ENCODE data around the gene LAMC3. TPM values are rescaled to one million over a fixed set of nuclear protein-coding genes. Genes with fewer than 3 reads are reported as not detected.

Gene LAMC3
- total RNA-seq, 1 donor from 2014 or later: 0.05 TPM

DNA sequence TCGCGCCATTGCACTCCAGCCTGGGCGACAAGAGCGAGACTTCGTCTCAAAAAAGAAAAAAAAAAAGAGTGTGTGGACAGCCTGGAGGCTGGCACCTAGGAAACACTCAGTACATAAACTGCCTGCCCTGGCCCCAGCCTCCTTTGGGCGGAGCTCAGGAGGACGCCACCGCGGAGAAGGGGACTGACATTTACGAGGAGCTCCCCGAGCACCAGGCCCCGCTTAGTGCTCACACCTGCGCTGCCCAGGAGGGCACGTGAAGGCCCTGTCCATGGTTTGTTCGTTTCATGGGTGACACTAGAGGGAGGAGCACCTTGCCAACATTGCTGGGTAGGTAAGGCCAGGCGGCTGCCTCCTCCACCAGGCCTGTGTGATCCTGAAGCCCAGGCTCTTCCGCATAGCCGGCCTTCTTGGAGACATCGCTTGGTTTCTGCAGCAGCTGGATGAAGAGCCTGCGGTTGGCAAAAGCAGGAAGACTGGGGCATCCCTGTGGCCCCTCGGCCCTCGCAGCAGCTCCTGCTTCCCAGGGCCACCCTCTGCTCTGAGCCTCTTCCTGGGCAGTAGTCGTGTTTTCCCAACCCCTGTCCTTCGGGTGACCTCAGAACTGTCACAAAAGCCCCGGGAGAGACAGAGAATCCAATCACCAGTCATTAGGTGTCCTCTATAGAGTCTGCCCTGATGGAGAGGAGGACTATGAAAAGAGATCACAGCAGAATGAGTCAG lies 26.2 kb upstream of the LAMC3 start:
- peaks cover 2% of the 10 kb centered on the region for H3K27me3 Mint-ChIP-seq (ENCODE audit: insufficient read depth)
- H3K4me3 Mint-ChIP-seq: no peak overlapping the region
- H3K27ac Mint-ChIP-seq: no peak overlapping the region
- intact Hi-C loops (cut with micrococcal nuclease): no loop called here
- H3K4me1 Mint-ChIP-seq (ENCODE audit: low read depth): no peaks in the 10 kb centered on the region
- no peak for DNase-seq (ENCODE audit: low spot score)
- no peaks in the 10 kb centered on the region for H3K36me3 Mint-ChIP-seq (ENCODE audit: low read depth)
- H3K9me3 Mint-ChIP-seq: no peaks in the 10 kb centered on the region

DNA sequence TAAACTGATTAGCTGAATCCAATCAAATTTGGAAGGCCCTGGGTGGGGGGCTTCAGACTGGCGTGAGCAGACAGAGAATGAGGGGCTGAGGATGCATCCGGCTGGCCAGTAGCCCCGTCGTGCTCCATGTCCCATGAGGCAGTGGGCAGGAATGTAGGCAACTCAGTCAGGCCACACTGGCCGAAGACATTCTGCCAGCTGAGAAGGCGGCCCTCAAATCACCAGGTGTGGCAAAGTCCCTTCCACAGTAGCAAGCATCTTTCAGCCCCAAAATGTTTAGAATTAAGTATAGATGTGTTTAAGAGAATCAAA lies 25.7 kb upstream of the LAMC3 start:
- no peak overlapping the region for H3K27ac Mint-ChIP-seq
- no peaks in the 10 kb centered on the region for H3K4me1 Mint-ChIP-seq (ENCODE audit: low read depth)
- intact Hi-C loops (cut with micrococcal nuclease): no loop called here

DNA sequence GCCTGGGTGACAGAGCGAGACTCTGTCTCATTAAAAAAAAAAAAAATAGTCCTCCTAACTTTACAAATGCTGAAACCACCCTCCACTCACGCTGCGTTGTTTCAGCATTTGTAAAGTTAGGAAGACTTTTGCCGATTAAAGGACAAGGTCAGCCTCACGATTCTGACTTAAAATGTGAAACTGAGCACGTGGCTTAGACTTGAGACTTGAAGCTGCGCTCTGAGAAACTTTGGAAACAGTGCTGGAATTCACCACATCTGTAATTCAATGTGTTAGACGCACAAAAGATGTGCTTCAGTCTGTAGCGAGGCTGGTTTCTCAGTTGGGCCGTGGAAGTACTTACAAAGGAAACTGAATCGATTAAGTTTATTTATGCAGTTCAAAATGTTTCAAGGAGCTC lies 25.0 kb upstream of the LAMC3 start:
- Mint-ChIP-seq H3K4me3 (no peak overlapping the region), H3K27me3 (ENCODE audit: insufficient read depth) (peaks cover 2% of the 10 kb centered on the region)
- intact Hi-C loops (cut with micrococcal nuclease): no loop called here

More for the DNA sequence above, 25.7 kb upstream of the LAMC3 start:
- Mint-ChIP-seq H3K27me3 (ENCODE audit: insufficient read depth) (peaks cover 2% of the 10 kb centered on the region), H3K4me3 (no peak overlapping the region), H3K36me3 (ENCODE audit: low read depth) (no peaks in the 10 kb centered on the region), H3K9me3 (no peaks in the 10 kb centered on the region)
- DNase-seq (ENCODE audit: low spot score): no peak

DNA sequence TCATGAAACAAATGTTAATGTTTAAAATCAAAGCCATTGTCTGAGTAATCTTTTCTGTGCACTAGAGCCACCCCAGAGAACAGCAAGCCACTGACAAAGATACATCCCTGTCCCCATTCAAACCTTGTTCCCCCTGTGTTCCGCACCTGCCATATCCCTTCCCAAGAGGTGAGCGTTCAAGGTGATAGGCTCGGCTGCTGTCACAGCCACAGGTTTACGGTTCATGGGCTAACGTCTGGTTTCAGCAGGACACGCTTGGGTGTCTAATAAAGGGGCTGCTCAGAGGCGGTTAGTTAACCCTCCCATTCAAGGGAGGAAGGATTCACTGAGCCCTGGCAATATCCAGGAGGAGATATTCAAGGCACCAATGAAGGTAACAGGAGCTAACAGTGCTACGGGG lies 24.5 kb upstream of the LAMC3 start:
- intact Hi-C loops (cut with micrococcal nuclease): no loop called here
- no peak for DNase-seq (ENCODE audit: low spot score)
- Mint-ChIP-seq H3K9me3 (no peaks in the 10 kb centered on the region), H3K4me1 (ENCODE audit: low read depth) (no peaks in the 10 kb centered on the region), H3K27ac (no peak overlapping the region), H3K36me3 (ENCODE audit: low read depth) (no peaks in the 10 kb centered on the region), H3K27me3 (ENCODE audit: insufficient read depth) (peaks cover 2% of the 10 kb centered on the region), H3K4me3 (no peak overlapping the region)

More for the DNA sequence above, 25.0 kb upstream of the LAMC3 start:
- DNase-seq (ENCODE audit: low spot score): no peak
- Mint-ChIP-seq H3K36me3 (ENCODE audit: low read depth) (no peaks in the 10 kb centered on the region), H3K4me1 (ENCODE audit: low read depth) (no peaks in the 10 kb centered on the region), H3K27ac (no peak overlapping the region), H3K9me3 (no peaks in the 10 kb centered on the region)

DNA sequence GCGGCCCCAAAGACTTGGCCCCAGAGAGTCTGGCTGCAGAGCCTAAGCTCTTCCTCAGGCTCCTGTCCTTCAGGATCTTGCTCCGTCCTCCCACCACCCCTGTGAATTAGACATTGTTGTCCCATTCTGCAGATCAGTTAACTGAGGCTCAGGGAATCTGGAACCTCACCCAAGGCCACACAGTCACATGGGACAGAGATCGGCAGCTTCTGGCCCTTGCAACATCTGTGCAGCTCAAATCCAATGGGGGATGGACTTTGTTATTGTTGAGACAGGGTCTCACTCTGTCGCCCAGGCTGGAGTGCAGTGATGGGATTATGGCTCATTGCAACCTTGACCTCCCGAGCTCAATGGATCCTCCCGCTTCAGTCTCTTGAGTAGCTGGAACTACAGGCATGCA lies 23.9 kb upstream of the LAMC3 start:
- Mint-ChIP-seq H3K4me1 (ENCODE audit: low read depth) (no peaks in the 10 kb centered on the region), H3K27ac (no peak overlapping the region), H3K27me3 (ENCODE audit: insufficient read depth) (peaks cover 2% of the 10 kb centered on the region), H3K4me3 (no peak overlapping the region), H3K36me3 (ENCODE audit: low read depth) (no peaks in the 10 kb centered on the region), H3K9me3 (no peaks in the 10 kb centered on the region)
- intact Hi-C loops (cut with micrococcal nuclease): no loop called here
- no peak for DNase-seq (ENCODE audit: low spot score)

DNA sequence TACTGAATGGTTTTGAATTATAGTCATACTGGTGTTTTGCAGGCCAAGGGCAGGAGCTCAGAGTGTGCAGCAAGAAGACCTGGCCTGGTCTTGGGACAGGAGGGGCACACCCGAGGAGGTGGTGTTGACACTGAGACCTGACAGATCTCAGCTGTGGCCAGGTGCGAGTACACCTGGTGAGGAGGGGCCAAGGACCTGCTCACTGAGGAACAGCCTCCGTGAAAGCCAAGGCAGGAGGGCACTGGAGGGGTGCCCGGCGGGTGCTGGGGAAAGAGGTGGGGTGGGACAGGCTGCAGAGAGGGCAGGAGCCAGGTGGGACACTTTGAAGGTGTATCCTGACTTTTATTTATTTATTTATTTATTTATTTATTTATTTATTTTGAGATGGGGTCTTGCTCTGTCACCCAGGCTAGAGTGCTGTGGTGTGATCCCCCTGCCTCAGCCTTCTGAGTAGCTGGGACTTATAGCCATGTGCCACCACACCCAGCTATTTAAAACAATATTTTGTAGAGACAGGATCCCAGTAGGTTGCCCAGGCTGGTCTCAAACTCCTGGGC lies 23.3 kb upstream of the LAMC3 start:
- Mint-ChIP-seq H3K36me3 (ENCODE audit: low read depth) (no peaks in the 10 kb centered on the region), H3K4me1 (ENCODE audit: low read depth) (no peaks in the 10 kb centered on the region), H3K9me3 (no peaks in the 10 kb centered on the region), H3K27ac (no peak overlapping the region), H3K4me3 (no peak overlapping the region), H3K27me3 (ENCODE audit: insufficient read depth) (peaks cover 2% of the 10 kb centered on the region)
- no peak for DNase-seq (ENCODE audit: low spot score)
- intact Hi-C loops (cut with micrococcal nuclease): no loop called here

DNA sequence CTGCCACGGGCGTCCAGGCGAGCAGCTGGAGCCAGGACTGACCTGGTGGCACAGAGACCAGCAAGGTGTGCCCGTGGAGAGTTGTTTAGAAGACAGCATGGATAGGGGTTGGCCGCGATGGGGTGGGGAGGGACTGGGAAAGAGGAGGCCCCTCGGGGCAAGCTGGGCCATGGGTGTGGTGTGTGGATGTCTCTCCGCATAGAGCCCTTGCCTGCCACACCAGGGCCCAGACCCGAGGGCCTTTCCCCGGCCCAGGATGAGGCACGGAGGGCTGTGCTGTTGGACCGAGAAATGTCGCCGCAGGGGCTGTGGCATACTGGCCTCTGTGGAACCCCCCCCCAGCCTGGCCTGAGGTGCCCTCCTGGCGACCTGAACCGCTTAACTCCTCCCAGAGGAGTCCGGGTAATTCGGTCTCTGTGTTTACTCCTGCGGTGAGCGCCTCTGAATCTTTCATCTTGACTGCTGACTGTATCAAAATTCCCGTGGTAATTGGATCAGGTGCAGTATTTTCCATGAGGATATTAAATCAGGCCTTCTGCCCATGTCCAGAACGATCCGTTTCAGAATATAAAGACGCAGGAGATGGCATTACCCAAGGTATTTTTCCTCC lies 22.5 kb upstream of the LAMC3 start:
- Mint-ChIP-seq H3K4me3 (no peak overlapping the region), H3K27me3 (ENCODE audit: insufficient read depth) (no peaks in the 10 kb centered on the region), H3K36me3 (ENCODE audit: low read depth) (no peaks in the 10 kb centered on the region), H3K27ac (no peak overlapping the region), H3K4me1 (ENCODE audit: low read depth) (no peaks in the 10 kb centered on the region), H3K9me3 (no peaks in the 10 kb centered on the region)
- intact Hi-C loops (cut with micrococcal nuclease): no loop called here
- DNase-seq (ENCODE audit: low spot score): no peak

DNA sequence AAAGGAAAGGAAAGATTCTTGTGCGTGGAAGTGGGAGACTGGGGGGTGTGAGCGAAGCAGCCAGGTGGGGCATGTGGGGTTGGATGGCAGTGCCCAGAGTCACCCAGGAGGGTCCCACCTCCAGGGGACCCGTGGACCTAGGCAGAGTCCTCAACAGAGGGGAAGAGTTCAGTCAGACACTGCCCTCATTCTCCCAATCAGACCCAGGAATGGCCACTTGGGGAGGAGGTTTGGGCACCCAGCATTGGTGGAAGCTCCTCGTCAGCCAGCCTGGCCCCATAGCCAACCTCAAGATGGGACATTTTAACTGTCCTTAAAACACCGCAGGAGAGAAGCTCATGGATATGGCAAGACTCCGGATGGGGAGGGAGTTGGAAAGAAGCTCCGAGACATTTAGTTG lies 21.9 kb upstream of the LAMC3 start:
- Mint-ChIP-seq H3K4me3 (no peak overlapping the region), H3K36me3 (ENCODE audit: low read depth) (no peaks in the 10 kb centered on the region), H3K4me1 (ENCODE audit: low read depth) (no peaks in the 10 kb centered on the region), H3K27ac (no peak overlapping the region), H3K9me3 (no peaks in the 10 kb centered on the region), H3K27me3 (ENCODE audit: insufficient read depth) (no peaks in the 10 kb centered on the region)
- no peak for DNase-seq (ENCODE audit: low spot score)
- intact Hi-C loops (cut with micrococcal nuclease): no loop called here

DNA sequence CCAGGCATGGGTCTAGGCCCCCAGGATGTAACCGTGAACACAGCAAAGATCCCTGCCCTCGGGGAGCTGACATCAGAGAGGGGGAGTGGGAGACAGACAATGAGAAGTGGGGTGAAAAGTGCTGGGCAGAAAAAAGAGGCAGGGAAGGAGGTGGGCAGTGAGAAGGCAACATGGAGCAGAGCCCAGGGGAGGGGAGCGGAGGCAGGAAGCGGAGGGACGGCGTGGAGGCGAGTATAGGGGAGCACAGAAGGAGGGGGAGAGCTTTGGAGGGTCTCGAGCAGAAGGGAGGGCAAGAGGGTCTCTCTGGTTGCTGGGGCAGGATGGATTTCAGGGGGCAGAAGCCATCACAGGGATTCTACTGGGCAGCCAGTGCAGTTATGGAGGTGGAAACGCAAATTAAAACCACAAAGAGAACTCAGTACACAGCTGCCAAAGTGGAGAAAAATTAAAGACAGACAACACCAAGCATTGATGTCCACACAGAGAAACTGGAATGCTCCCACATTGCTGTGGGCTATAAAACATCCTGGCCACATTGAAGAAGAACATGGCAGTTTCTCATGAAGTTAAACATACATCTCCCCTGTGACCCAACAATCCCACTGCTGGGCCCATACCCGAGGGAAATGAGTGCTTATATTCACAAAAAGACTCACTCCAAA lies 21.1 kb upstream of the LAMC3 start:
- no peak for DNase-seq (ENCODE audit: low spot score)
- H3K4me1 Mint-ChIP-seq (ENCODE audit: low read depth): no peaks in the 10 kb centered on the region
- H3K9me3 Mint-ChIP-seq: no peaks in the 10 kb centered on the region
- no peak overlapping the region for H3K4me3 Mint-ChIP-seq
- no peak overlapping the region for H3K27ac Mint-ChIP-seq
- H3K36me3 Mint-ChIP-seq (ENCODE audit: low read depth): no peaks in the 10 kb centered on the region
- no peaks in the 10 kb centered on the region for H3K27me3 Mint-ChIP-seq (ENCODE audit: insufficient read depth)
- intact Hi-C loops (cut with micrococcal nuclease): no loop called here

DNA sequence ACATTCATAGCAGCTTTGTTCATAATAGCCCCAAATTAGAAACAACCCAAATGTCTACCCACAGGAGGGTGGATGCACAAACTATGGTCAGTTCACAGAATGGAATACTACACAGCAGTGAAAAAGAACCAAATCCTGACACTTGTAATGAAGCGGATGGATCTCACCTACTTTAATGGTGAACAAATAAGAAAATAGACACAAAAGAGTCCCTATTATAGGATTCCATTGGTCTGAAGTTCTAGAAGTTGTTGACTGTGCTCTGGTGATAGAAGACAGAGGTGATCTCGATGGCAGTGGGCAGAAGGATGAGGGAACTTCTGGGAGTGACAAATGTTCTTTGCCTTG lies 20.6 kb upstream of the LAMC3 start:
- Mint-ChIP-seq H3K27ac (no peak overlapping the region), H3K27me3 (ENCODE audit: insufficient read depth) (no peaks in the 10 kb centered on the region), H3K36me3 (ENCODE audit: low read depth) (no peaks in the 10 kb centered on the region), H3K4me3 (no peak overlapping the region), H3K9me3 (no peaks in the 10 kb centered on the region), H3K4me1 (ENCODE audit: low read depth) (no peaks in the 10 kb centered on the region)
- DNase-seq (ENCODE audit: low spot score): no peak
- intact Hi-C loops (cut with micrococcal nuclease): no loop called here

DNA sequence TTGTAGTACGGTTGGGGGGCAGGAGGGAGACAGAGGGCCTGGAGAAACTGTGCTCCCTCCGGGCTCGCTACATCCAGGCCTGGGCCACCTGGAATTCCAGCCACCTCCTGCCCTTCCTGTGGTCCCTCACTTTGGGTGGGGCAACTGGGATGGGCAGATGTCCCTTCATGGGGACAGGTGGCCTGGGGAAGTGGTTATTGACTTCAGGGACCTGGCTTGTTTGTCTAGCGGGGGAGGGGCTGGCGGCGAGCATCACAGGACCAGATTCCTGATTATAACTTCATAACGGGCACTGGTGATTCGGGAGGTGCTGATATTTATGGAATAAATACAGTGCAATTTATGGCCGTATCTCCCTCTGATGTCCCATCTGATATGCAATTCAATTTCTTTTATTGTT lies 20.1 kb upstream of the LAMC3 start:
- Mint-ChIP-seq H3K27ac (no peak overlapping the region), H3K9me3 (no peaks in the 10 kb centered on the region), H3K4me3 (no peak overlapping the region), H3K27me3 (ENCODE audit: insufficient read depth) (no peaks in the 10 kb centered on the region), H3K36me3 (ENCODE audit: low read depth) (no peaks in the 10 kb centered on the region), H3K4me1 (ENCODE audit: low read depth) (no peaks in the 10 kb centered on the region)
- DNase-seq (ENCODE audit: low spot score): no peak
- intact Hi-C loops (cut with micrococcal nuclease): no loop called here

DNA sequence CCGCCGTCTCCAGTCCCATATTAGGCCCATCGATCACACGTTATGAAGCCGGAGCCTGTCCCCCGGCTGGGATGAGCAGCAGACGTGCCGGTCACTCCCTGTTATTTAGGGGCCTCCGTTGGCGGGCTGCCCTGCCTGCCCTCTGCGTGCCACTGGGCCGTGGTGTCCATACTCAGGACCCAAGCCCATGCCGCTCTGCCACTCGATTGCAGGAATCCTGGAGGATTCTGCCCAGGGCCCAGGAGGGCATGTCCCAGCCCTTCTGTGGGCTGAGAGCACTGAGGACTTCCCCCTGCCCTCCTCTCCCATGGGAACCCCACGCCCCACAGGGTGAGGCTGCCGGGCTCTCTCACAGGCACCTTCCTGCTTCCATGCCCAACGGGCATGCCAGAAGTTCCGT lies 19.6 kb upstream of the LAMC3 start:
- no peaks in the 10 kb centered on the region for H3K36me3 Mint-ChIP-seq (ENCODE audit: low read depth)
- H3K27ac Mint-ChIP-seq: no peak overlapping the region
- no peak for DNase-seq (ENCODE audit: low spot score)
- no peak overlapping the region for H3K4me3 Mint-ChIP-seq
- H3K27me3 Mint-ChIP-seq (ENCODE audit: insufficient read depth): no peaks in the 10 kb centered on the region
- intact Hi-C loops (cut with micrococcal nuclease): no loop called here
- H3K9me3 Mint-ChIP-seq: no peaks in the 10 kb centered on the region
- H3K4me1 Mint-ChIP-seq (ENCODE audit: low read depth): no peaks in the 10 kb centered on the region

DNA sequence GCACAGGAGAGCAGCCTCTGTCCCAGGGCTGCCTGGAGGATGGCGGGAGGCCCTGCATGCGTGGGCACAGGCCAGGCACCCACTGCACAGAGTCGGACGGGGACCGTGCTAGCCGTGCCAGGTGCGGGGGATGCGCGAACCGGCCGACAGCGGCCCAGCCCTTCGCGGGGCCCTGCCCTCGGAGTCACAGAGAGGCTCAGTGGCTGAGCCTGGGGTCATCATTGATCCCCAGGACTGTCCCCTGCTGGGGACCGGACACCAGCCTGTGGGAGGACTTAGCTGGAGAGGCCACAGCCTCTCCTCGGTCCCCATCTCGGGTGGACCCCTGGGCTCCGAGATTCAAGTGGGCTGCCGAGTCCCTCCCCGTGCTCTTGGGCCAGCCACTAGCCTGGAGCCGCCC lies 19.1 kb upstream of the LAMC3 start:
- no peak overlapping the region for H3K27ac Mint-ChIP-seq
- no peaks in the 10 kb centered on the region for H3K9me3 Mint-ChIP-seq
- DNase-seq (ENCODE audit: low spot score): no peak
- no peak overlapping the region for H3K4me3 Mint-ChIP-seq
- no peaks in the 10 kb centered on the region for H3K27me3 Mint-ChIP-seq (ENCODE audit: insufficient read depth)
- no peaks in the 10 kb centered on the region for H3K4me1 Mint-ChIP-seq (ENCODE audit: low read depth)
- no peaks in the 10 kb centered on the region for H3K36me3 Mint-ChIP-seq (ENCODE audit: low read depth)
- intact Hi-C loops (cut with micrococcal nuclease): no loop called here

All from activated T-helper 1 cell treated with anti-CD3 and anti-CD28 coated beads, Interleukin-12 subunit alpha, Interleukin-12 subunit beta, Interleukin-2, Interleukin-4 antibody, amounts not matched to agents 30 ng/mL and 10 ng/mL and 1 ng/mL, durations not matched to agents 14 hours and 24 hours and 36 hours (primary cell).